ENCODE measurements around the gene COLEC12.

DNA sequence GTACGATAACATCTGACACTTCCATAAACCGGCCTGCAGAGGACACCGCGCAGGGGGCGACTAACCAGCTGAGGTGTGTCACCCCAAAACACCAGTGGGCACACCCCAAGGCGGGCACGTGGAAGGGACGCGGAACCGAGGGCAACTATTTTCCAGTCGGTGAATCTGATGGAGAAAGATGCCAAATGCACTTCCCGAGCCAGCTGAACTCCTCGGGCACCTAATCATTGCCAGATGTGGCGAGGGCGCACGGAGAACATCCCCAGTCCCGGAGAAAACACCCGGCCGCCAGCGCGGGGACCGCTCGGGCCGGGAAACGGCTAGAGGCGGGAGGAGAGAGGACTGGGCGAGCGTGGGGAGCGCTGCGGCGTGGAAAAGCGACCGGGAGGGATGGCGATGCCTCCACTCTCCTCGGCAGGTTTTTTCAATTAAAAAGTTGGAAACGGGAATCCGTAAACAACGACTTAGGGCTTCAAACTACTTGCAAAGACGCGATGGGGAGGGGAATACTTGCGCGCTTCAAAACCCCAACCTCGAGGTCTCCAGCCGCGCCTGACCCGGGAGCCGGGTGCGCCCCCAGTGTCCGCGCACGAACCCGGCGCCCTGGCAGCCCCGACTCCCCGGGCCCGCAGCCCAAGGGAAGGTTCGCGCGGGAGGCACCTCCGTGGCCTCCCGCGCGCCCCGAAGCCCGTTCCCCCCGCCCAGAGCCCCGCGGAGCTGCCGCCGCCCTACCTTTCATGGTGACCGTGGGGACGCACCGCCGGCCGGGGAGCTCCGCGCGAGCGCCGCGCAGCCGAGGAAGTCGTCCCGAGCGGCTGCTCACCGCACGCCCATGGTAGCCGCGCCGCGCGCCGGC is 497 bp downstream of the COLEC12 start:
- no peak for TF ChIP-seq CTCF (IDR thresholded peaks at IDR 0.05; ENCODE audit: low read depth, low read length)
- TF ChIP-seq EZH2phosphoT487 (IDR thresholded peaks at IDR 0.05; ENCODE audit: low read depth), result no peak

All from OCI-LY3 (cell line).